Activated effector memory CD4-positive, alpha-beta T cell treated with anti-CD3 and anti-CD28 coated beads, Interleukin-2, amount 50 U/mL, for 16 hours (primary cell): ENCODE data around the gene TCERG1L.

Experiments used
- DNase-seq: peaks from one replicate; pipeline ENCODE4 v3.0.0-alpha.2; 2020

TCERG1L gene

DNA sequence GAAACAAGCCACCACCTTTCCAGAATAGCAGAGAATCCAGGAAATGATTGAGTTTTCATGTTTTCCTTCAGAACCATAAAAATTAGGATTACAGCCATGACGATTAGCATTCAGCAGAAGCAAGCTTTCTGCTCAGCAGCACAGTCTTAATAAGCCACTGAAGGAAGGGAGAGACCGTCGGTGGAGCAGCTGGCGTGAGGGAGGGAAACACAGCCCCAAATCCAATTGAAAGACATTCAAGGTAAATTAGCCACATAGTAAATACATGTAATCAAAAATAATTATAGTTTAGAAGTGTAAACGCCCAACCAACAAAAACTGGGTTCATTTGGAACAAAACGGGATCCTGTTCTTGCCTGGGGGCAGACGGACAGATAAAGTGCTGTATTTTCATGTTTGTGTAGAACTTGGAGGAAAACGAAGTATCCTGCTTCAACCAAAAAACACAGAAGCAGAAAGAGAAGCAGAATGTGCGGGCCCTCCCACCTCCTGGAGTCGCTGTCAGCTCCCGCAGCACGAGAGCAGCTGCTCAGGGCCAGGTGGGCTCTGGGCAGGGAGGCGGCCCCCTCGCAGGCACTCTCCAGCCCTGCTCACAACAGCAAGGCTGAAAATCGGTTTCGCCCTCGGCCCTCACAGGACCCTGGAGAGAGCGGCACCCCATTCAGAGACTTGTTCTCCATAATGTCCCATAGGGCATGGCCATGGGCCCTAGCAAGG lies 84.9 kb downstream of the TCERG1L start:
- DNase-seq, result no peak

DNA sequence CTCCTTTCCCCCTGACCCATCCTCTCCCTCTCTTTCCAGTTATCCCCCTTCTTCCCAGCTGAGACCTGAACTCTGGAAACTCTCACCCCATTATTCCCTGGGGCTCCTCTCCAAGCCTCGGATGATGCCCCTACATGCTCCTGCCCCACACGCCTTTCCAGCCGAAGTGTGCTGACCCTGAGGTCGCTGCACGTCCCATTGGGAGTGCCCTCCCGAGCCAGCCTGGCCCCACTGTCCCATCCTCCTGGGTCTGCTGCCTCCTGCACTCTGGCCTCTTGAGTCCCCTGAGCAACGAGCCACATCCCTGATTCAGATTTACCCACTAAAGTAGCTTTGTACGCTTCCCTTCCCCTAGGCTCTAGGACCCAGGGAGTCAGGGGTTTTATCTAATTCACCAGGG lies 87.4 kb downstream of the TCERG1L start:
- DNase-seq, result no peak

DNA sequence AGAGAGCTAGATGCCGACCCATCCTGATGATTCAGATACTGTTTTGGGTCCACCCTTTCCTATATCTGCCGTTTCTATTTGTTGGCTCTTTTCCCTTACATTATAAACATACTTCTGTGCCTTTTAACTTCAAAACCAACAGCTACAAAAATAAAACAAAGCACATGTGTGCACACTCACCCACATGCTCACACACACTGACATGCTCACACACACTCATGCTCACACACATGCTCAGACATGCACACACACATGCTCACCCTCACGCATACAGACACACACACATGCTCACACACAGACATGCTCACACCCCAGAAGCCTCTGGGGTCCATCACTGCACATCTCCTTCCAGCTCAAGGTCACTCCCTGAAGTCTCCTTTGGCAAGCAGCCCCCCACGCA lies 88.1 kb downstream of the TCERG1L start:
- DNase-seq, result no peak

DNA sequence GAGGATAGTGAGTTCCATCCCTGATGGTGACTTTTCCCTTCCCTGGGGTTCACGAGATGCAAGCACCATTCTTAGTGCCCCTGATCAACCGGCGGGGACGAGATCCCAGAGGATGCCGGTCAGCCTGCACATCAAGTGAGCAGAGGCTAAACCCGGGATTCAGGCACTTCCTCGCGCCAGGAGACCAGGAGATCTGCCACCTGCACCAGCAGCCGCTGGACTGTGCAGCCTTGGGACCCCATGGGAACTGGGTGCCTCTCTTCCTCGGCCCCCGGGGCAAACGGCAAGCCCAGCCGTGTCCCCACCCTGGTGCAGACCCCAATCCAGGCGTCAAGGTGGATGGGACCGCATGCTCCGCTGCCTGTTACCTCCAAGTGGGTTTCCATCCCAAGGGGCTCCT lies 88.5 kb downstream of the TCERG1L start:
- DNase-seq, result no peak

DNA sequence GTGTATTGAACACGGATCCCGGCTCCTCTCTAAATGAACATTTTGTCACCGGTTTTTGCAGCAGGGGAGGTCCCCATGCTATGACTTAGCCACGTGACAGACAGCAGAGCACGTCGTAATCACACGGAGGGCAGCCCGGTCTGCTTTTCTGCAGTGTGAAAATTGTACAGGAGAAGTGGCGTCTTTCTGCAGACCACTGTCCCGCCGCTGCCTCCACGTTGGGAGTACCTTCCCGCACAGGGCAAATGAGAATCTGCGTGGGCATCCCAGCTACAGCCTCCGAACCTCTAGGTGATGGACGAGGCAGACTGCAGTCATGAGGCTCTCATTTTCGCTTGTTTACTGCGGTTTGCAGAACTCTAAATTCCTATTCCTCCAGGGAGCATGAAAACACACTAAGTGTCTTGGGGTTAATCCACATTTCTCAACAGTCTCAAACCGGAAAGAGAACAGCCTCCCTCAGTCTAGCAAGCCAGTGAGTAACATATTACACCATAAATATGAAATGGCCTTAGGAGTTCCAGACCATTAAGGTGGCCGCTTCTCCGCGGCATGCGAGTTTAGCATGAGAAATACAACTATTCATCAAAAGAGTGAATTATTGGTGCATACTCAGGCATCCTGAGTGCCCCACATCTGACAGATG lies 89.8 kb downstream of the TCERG1L start:
- no peak for DNase-seq

DNA sequence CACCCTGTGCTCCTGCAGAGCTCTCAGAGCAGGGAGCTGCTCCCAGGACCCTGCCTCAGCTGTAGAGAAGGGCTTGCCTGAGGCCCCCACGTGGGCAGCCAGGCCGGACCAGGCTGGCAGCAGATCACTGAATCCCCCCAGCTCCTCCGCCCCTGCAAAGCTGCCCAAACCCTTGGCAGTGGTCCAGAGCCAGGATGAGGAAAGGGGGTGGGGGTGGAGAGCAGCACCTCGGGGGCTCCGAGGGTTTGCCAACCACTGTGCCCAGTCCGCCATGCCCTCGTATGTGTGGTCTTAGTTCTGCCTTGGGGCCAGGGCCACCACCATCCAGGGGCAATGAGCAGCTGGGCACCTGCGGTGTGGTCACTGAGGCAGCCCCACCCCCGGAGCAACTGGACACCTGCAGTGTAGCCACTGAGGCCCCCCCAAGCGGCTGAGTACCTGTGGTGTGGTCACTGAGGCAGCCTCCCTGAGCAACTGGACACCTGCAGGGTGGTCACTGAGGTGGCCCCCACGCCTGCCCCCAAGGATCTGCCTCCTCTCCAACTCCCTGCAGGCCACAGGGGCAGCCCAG lies 90.8 kb downstream of the TCERG1L start:
- DNase-seq, result no peak

DNA sequence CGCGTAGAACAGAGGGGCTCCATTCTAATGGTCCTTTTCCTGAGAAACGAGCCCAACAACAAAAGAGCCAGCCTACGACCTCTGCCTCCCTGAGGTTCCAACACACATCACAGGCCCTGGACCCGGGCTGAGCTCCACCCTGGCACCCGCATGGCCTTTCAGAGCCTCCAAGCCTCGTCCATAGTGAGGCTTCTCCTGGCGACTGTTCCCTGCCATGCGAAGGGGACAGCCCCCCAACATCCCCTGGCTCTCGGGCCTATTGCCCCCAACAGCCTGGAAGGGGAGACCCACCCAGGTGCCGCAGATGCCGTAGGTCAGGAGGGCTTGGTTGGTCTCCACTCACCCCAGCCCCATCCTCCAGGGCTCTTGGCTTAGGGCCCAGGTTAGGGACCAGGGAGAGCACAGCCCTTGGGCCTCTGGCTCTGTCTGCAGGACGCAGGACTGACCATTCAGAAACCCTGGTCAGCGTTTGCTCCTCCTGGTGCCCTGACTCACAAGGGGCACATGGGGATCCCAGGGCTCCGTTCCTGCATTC lies 91.5 kb downstream of the TCERG1L start:
- DNase-seq, result no peak

DNA sequence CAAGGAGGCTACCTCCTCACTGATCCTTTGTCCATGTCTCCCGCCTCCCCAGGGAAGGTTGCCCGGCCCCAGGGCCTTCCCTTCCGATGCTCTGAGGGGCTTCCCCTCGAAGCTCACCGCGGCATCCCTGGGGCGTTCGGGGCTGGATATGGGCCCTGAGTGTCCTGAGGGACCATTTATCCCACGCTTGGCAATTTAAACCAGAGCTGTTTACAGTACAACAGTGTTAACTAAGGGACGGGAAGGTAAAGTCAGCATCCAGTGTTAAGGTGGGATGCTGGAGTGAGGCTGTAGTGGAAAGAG lies 92.0 kb downstream of the TCERG1L start:
- no peak for DNase-seq

DNA sequence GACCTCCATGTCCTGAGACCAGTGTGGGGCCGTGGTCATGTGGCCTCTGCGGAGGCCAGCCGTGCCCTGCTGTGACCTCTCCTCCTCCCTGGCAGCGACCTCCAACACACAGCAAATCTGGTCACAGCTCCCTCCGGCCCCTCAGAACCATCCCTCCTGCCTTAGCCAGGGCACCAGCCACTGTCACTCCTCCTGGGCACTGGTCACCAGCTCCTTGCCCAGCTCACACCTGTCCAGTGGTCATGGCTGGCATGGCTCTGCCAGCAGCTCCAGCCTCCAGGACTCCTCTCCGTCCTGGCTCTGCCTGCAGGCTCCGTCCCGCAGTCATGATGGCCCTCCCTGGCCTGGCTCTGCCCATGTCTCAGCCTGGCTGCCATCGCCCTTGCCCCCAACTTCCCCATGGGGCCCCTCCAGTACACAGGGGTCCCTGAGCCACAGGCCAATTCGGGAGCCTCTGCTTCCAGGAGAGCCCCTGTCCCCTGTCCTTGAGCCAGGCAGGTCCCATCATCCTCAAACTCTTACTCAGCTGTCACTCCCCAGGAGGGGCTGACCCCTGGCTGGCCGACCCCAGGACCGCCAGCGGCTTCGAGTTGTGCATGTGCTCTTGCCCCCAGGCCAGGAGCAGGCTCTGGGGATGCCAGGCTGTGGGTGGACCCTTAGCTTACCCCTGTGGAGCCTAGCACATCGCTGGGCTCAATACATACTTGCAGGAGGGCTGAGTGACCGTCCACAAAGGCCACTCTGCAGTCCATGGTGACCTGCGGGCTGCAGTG lies 92.5 kb downstream of the TCERG1L start:
- DNase-seq, result no peak

DNA sequence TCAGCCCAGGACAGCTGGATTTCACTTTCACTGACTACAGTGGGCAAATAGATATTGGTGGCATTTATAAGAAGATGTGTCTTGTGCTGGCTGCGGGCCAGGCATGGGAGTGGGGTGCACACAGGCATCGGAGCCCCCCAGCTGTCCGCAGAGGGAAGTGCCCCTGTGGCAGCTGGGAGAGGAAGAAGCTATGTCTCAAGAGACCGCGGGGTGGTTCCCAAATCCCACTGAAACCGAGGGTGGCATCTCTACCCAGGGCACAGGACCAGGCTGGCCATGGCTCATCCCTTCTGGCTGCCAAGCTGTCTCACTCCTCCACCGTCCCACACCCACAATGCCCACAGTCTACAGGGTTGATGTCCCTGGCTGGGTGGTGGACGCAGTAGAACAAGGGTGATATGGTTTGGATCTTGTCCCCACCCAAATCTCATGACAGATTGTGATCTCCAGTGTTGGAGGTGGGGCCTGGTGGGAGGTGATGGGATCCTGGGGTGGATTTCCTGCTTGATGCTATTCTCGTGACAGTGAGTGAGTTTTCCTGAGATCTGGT lies 94.8 kb downstream of the TCERG1L start:
- DNase-seq, result peak; percentile 43

DNA sequence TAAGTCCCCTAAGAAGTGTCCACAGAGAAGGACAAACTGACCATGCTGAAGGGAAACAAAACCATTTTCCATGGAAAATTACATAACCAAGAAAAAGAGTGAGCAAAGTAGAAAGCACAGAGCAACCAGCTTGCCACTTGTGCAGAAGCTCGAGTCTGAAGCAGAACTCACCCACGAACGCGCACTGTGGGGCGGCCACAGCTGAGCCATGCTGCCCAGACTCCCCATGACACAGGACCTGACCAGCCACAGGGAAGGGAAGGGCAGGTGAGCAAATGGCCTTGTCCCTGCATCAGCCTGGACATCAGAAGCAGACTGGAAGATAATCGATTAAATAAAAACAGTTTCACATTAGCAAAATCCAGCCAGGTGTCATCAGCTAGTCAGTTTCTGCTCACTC lies 95.7 kb downstream of the TCERG1L start:
- peak; percentile 22 for DNase-seq

DNA sequence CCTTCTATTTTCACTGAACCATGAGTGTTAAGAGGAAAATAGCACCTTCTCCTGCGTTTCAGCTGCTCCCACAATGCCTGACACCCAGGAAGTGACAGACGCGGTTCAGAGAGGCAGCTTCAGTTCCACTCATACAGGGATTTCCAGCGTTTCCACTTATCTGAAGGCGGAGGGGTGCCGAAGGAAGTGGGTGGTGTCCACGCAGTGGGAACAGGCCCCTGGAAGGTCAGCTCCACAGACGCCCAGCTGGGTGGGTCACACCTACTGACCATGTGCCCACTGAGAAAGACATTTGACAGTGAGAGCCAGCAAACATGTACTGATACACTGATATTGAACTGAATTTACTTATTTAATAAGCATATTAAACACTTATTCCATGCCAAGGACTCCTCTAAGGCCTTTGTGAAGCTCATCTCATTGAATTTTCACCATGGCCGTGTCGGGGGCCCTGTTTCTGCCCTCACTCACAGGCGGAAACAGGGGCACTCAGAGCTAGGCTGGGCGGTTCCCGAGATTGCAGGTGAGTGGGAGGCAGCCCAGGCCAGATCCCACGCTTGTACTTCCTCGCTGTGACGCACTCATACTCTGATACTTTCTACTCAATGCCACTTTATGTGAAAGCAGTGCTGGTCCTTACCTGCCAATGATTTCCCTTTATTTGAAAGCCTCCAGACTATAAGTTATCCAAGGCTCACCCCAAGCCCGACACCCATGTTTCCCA lies 96.8 kb downstream of the TCERG1L start:
- DNase-seq, result peak; percentile 45

DNA sequence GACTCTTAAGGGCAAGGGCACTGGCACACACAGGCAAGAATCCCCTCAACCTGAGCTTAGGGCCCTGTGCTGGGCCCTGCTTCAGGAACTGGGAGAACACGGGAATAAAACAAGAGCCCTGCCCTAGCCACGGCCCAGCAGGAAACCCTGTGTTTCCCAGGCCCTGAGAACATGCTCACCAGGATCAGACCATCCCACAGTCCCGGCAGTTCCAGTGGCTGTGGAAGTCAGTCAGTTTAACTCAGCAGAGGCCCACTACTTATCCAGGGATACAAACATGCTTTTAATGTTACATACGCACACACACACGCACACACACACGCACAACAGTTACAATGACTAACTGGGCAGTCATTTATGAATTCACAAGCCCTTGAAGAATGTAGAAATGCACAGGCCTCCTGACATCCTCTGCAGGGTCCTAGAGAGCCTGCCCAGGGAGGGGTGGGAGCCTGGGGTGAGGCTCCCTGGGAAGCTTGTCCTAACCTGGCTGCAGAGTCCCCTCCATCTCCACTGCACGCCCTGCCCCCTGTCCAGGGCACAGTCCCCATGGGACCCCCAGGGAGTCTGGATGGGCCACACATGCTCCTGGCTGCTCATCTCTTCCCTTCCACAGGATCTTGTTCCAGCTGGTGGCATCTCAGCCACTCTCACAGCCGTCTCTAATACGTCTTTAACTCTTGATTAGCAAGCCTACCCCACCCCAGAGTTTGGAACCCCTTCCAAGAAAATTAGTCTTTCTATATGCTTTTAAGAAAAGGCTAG lies 97.6 kb downstream of the TCERG1L start:
- peak; percentile 24 for DNase-seq

DNA sequence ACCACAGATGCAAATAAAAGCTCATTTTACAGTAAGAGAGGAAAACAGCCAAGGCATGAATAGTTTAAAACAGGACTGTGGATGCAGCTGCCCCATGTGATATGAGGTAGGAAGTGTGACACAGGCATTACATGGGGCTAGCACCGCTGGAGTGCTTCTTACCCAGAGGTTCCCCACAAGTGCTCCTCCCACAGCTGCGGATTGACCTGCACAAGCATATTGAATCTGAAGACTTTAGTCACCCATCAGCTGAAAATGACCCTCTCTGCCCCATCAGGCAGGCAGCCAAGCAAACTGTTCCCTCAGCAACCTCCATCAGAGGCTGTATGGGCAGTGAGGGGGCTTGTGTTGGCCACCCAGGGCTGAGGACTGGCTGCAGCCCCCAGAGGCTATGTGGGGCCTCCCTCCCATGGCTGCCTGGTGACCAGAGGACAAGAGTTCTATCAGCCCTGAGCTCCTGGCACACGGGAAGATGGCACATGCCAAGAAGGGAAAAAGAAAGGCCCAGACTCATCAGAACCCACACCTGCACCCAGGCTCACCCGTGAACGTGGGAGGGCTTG lies 98.7 kb downstream of the TCERG1L start:
- DNase-seq, result peak; percentile 48

DNA sequence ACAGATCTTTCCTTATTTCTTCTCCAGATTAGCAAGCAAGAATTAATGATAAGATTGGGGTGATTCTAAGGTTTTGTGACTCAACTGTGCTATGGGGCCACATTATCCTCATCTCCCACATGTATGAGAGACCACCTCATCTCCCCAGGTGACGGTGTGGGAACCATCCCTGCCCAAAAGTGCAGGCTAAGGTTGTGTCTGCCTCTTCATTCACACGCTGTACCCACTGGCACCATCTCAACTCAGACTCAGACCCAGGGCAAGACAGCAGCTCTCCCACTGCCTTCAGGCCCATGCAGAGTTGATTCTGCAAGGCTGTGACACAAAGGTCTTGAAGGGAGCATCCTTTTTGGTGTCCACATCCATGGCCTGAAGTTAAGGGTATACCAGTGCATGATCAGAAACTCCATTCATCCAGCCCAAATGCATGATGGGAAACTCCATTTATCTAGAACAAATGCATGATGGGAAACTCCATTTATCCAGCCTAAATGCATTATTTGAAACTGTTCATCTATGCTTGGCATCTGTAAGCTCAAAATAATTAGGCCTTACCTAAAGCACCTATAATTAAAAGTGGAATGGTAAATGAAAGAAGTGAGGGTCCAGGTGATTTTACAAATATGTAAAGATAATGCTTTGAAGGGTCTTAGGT lies 99.4 kb downstream of the TCERG1L start:
- DNase-seq, result peak; percentile 42

DNA sequence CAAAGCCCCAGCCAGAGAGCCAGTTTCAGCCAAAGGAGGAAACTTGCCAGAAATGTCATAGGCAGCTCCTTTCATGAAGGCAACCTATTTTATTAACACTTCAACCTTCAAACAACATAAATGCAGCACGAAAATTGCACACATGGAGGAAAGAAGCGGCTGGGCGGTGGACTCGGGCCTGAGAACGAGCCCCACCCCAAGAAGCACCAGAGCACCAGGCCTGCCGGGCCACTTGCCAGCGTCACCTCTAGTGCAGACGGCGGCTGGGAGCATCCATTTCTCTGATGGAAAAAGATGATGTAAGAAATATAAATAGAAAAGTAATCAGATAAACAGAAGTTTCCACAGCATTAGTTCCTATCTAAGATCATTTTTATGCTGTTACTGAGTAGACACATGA lies 100.0 kb downstream of the TCERG1L start:
- peak; percentile 14 for DNase-seq

DNA sequence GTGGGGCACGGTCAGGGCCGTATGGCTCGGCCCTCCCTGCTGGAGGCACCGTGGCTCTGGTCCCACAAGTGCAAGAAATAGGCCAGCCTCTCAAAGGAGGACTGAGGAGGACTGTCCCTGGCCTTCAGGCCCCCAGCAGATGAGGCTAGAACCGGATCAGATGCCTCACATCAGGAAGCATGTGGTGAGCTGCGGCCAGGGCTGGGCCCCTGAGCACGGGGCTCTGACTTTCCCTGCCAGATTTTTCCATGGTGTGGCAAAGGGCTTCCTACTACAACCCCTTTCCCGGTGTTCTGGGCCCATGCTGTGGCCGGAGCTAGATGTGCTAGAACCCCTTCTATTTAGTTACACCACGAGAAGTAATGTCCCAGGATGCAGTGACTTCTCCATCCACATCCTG lies 100.4 kb downstream of the TCERG1L start:
- DNase-seq, result peak; percentile 34

DNA sequence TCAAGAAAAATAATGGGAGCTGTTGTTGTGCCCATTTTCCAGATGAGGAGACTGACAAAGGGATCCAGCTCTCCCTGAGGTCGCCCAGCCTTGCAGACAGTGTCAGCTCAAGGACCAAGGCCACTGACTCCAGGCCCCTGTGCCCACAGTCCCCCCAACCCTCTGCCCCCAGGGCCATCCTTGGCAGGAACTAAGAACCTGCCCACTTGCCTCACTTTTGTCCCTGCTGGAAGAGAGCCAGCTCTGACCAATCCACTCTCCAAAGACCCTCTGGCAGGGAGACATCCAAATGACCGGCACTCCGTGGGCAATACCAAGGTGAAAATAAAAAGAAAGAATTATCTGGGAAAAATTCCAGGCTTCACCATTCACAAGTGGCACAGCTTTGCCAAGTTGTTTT lies 101.3 kb downstream of the TCERG1L start:
- DNase-seq, result peak; percentile 52

DNA sequence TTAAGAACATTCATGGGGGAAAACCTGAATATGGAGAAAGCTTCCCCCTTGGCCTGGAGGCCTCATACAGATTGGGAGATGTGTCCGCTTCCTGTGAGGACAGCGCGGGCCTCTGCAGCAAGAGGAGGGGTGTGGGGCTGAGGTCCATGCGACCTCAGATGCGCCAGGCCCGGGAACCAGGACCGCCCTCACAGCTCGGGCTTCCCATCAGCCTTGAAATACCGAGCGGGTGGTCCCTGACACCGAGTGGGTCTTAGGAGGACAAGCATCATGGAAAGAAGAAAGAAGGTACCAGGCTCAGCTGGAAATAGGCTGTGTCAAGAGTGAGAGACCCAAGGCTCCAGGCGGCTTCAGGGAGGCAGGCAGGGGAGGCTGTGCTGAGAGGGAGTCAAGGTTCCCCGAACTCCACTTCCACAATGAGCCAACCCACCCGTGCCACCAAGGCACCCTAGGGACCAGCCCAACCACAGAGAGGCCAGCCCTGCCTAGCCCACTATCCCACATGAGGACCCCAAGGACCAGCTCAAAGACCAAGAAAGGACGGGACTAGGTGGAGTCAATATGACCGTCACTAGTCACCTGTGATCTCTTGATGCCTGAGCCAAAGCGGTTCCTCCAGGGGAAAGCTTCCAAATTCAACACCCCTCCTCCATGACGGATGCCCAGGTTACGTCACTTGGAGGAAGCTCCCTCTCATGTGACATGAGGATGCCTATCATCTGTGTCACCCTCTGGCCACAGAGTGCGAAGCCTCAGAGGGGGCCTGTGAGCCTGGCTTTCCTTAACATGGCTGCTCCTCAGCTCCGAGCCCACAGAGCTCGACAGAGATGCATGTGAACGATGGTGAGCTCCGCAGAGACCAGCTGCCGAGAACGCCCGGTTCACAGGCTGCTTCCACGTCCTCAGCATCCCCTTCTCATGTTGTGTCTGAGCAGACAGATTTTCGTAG lies 103.7 kb downstream of the TCERG1L start:
- DNase-seq, result peak; percentile 27

DNA sequence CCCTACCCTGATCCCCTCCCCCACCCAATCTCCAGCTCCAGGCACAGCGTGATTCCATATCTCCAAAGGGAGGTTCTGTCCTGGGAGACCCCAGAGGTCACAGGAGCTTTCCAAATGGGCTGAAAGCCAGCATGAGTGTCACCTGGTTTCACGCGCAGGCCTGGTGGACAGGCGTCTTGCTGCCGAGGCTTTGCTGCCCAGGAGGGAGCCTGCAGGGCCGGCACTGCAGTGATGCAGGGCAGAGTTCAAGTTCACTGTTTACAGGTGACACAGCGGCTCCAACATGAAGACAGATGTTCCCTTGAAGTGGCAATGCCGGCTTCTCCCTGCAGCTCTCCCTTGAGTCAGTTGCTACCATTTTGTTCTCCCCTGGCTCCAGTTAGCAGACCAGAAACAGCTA lies 104.3 kb downstream of the TCERG1L start:
- peak; percentile 13 for DNase-seq
